Measurements from ENCODE around the gene CYP4Z1.
"Not testable (repeated sequence)": the region's sequence is repeated elsewhere in the genome, so short reads cannot be mapped to it uniquely, and the experiment has no call there.

The CYP4Z1 gene

GRCh38 chr1:47067097-47067594 is at the start of gene CYP4Z1:
Gene CYP4Z1 (plus strand): TSS chr1:47067231. CDS start chr1:47067491, 260 bp downstream.
- no peak for DNase-seq (ENCODE audit: low spot score)

GRCh38 chr1:47021070-47021469 is 46.0 kb upstream of the CYP4Z1 start:
- DNase-seq (ENCODE audit: low spot score): no peak

DNA sequence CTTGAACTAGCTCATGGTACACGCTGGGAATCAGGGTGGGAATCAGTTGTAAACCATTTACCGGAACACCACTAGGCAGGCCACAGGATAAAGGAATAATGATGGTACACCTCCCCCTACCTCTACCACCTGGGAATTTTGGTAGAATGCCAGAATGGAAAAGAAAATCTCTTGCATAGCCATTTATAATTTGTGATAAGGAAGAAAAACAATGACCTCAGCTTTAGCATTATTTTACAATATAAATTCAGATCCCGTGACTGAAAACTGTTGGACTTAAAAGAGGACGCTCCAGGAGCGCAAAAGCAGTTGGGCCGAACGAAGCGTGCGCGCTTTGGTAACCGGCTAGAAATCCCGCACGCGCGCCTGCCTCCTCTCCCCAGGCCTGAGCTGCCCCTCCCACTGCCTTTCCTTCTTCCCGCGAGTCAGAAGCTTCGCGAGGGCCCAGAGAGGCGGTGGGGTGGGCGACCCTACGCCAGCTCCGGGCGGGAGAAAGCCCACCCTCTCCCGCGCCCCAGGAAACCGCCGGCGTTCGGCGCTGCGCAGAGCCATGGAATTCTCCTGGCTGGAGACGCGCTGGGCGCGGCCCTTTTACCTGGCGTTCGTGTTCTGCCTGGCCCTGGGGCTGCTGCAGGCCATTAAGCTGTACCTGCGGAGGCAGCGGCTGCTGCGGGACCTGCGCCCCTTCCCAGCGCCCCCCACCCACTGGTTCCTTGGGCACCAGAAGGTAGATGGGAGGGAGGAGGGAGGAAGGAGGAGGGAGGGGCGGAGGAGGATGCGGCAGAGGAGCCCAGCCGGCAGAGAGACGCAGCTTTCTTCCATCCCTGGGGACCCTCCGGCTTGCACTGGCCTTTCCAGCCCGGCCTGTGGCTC is 43.5 kb upstream of the CYP4Z1 start, which contains the start of gene CYP4X1:
Gene CYP4X1, plus strand, starts transcription at position 402 of the 873 bp plus-strand sequence. Its CDS starts 149 bp downstream, at position 551.
- no peak for DNase-seq (ENCODE audit: low spot score)

GRCh38 chr1:47024141-47024801 is 42.8 kb upstream of the CYP4Z1 start:
- DNase-seq (ENCODE audit: low spot score): no peak

GRCh38 chr1:47030170-47030805 is 36.7 kb upstream of the CYP4Z1 start:
- DNase-seq (ENCODE audit: low spot score): no peak

- DNase-seq (ENCODE audit: low spot score): no peak
These were observed 36.0 kb upstream of the CYP4Z1 start for GRCh38 chr1:47031059-47031458.

GRCh38 chr1:47031585-47031984 is 35.4 kb upstream of the CYP4Z1 start:
- DNase-seq (ENCODE audit: low spot score): no peak

DNA sequence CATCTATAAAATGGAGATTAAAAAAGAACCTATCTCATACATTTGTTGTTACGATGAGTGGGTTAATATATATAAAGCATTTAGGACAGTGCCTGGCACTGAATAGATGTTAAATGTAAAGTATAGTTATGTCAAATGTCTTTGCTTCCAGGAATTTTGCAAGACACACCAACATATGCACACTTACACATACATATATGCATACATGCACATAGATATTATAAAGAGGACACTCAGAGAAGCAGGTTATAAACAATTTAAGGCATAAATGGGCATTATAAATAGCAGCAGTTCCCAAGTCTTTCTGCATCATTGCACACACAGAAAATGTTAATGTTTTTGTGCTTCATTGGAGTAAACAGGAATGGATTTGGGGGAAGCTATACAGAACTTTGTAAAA is 30.3 kb upstream of the CYP4Z1 start:
- DNase-seq (ENCODE audit: low spot score): no peak

DNA sequence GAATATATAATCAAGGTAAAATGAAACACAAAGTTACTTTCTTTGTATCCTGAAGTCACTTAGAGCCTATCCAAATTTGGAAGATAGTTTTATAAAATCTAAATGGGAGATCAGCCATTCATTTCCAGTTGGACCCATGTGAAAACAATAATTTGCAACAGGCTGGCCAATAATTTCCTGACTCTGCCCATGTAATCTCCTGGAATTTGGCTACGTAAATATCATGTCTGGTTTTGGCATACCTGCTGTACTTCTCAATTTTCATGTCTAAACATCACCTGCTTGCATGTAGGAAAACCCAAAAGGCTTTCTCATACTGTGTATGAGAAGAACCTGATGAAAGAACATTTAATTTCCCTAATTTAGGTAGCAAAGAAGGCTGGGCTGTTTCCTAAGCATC is 7.7 kb upstream of the CYP4Z1 start:
- no peak for DNase-seq (ENCODE audit: low spot score)

DNA sequence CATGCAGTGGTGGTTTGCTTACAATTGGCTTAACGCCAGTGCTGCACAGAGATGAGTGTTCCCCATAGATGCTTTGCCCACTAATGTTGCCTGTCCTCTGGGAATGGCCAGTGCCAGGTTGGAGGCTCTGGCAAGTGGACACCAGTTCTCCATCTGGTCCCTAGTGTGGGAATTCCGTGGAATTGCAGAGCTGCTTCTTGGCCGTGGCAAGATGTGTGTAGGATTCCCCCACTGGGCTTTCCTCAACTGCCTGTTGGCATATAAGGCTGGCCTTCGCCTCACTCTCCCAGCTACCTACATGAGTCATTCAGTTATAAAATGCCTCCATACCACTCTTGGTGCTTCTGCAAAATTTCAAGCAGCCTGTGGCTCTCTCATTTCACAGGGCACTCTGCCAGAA is 2.0 kb downstream of the CYP4Z1 start:
- DNase-seq (ENCODE audit: low spot score): not testable (repeated sequence)

- not testable (repeated sequence) for DNase-seq (ENCODE audit: low spot score)
These were observed 2.5 kb downstream of the CYP4Z1 start for GRCh38 chr1:47069509-47069908.

DNA sequence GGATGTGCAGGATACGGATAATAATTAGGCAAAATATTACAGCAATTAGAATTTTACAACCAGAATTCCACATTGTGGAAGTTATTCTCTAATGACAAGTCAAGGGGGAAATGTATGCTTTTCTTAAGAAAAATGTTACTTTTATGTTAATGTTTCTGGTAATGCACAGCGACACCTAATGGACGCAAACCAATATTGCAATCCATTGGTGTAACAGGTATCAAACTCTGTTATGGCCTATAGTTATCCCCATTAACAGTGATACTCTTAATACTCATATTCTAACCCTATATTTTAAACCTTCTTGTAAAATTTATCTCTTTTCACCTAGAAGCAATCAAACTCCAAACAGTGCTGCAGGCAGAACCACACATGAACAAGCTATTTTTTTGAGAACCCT is 22.3 kb downstream of the CYP4Z1 start:
- DNase-seq (ENCODE audit: low spot score): not testable (repeated sequence)

DNA sequence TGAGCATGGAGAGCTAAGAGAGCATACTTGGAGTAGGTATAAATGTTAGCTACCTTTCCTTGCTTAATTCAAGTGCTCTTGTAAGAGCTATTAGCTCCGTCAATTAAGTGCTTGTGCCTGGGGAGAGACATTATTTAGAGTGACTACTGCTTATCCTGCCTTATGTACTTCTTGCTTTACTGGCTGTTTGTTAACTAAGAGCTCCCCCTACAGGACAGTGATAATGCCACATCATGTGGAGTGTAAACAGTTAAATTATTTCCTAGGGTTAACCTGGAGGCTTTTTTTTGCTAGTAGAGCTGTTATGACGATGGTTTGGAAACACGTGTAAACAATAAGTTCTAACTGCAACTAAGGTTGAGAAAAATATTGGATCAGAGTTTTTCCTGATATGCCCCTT is 24.4 kb downstream of the CYP4Z1 start:
- DNase-seq (ENCODE audit: low spot score): not testable (repeated sequence)

- no peak for DNase-seq (ENCODE audit: low spot score)
These were observed 37.8 kb downstream of the CYP4Z1 start for GRCh38 chr1:47104816-47105215.

GRCh38 chr1:47106792-47107191 is 39.8 kb downstream of the CYP4Z1 start:
- DNase-seq (ENCODE audit: low spot score): no peak

- not testable (repeated sequence) for DNase-seq (ENCODE audit: low spot score)
These were observed 41.0 kb downstream of the CYP4Z1 start for GRCh38 chr1:47107851-47108574.

- not testable (repeated sequence) for DNase-seq (ENCODE audit: low spot score)
These were observed 42.5 kb downstream of the CYP4Z1 start for GRCh38 chr1:47109482-47109881.

DNA sequence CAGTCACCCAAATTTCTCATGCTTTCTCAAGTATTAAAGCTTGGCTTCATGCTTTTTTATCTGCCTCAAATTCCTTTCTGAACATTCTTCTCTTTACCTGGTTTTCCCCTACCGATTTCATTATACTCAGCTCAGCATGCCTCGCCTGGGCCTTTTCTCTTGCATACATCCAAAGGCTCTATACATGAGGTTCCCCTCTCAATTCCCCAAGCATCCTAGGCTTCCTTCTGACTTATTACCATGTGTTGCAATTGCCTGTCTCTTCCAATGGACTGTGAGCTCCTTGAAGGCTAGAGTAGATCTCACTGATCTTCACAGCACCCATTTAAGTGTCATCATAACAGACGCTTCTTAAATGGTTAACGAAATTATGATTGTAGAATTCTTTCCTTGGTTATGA is 46.1 kb downstream of the CYP4Z1 start:
- no peak for DNase-seq (ENCODE audit: low spot score)

- DNase-seq (ENCODE audit: low spot score): not testable (repeated sequence)
These were observed 54.0 kb downstream of the CYP4Z1 start for GRCh38 chr1:47121039-47121438.

GRCh38 chr1:47124834-47125233 is 57.8 kb downstream of the CYP4Z1 start:
- DNase-seq (ENCODE audit: low spot score): not testable (repeated sequence)

DNA sequence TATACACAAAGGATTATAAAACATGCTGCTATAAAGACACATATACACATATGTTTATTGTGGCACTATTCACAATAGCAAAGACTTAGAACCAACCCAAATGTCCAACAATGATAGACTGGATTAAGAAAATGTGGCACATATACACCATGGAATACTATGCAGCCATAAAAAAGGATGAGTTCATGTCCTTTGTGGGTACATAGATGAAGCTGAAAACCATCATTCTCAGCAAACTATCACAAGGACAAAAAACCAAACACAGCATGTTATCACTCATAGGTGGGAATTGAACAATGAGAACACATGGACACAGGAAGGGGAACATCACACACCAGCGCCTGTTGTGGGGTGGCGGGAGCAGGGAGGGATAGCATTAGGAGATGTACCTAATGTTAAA is 60.0 kb downstream of the CYP4Z1 start:
- DNase-seq (ENCODE audit: low spot score): not testable (repeated sequence)

GRCh38 chr1:47128221-47128620 is 61.2 kb downstream of the CYP4Z1 start:
- no peak for DNase-seq (ENCODE audit: low spot score)

Data from HuH-7.5 (cell line).